HG03469 (cell line): ENCODE measurements around the gene ARL14EPL.

Experiments used
- ATAC-seq: cut with Tn5 transposase; IDR thresholded peaks from one replicate; pipeline ENCODE4 v1.9.1; 2021; ENCODE audit warnings: mild to moderate bottlenecking, moderate library complexity, moderate number of reproducible peaks; ENCODE audit not compliant: unreplicated experiment

Gene ARL14EPL

DNA sequence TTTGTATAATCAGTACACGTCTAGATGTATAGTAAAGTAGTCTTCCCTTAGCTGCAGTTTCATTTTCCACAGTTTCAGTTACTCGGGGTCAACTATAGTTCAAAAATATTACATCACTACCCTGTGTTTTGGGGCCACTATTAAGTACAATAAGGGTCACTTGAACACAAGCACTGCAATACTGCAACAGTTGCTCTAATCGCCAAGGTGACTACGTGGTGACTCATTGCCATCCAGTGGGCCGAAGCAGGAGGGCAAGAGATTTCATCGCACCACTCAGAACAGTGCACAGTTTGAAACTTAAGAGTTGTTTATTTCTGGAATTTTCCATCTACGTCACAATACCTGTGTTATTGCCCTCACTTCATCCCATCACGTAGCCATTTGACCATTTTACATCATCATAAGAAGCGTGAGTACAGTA, at the start of gene ARL14EPL:
TSS of gene ARL14EPL (plus strand) at position 379 of the 424 bp plus-strand sequence. CDS start 18,994 bp downstream, outside the sequence.
- peak; percentile 69 for ATAC-seq

DNA sequence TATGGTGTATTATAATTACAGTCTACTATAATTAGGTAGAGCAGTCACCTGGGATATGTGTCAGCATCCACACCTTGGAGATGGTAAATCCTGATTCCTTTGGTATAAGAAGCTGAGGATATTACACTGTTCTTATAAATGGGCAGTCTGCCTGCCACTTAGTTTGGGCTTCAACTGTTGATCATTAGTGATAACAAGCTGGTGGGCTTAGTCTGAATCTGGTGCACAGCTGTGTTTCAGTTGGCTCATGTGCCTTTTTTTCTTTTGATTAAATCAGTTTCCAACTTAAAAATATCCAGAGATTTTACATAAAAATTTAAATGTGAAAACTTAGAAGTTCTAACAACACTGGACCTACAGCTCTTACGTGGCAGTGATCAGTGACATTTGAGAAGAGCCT, 48.8 kb upstream of the ARL14EPL start:
- no peak for ATAC-seq

GRCh38 chr5:115985802-115986757, 46.2 kb upstream of the ARL14EPL start:
- no peak for ATAC-seq

DNA sequence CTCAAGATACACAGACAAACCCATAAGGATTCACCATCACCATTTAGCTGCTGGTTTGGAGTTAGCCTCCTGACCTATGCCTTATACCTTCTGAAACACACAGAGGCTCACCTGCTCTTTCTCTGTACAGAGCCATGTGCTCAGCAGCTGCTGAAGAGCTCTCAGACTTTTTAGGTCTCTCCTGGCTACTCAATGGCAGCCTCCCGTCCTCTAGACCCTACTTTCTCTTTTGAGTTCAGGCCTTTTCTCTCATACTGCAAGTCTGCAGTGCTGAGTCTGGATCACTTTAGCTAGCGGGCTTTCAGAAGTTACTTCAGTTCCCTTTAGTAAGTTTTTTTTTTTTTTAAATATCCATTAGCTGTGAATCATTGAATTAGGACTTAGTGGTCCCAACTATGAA, 44.3 kb upstream of the ARL14EPL start:
- no peak for ATAC-seq

- no peak for ATAC-seq
Observed at GRCh38 chr5:115992848-115993350, 39.4 kb upstream of the ARL14EPL start.

GRCh38 chr5:115995351-115995750, 36.9 kb upstream of the ARL14EPL start:
- ATAC-seq: no peak

DNA sequence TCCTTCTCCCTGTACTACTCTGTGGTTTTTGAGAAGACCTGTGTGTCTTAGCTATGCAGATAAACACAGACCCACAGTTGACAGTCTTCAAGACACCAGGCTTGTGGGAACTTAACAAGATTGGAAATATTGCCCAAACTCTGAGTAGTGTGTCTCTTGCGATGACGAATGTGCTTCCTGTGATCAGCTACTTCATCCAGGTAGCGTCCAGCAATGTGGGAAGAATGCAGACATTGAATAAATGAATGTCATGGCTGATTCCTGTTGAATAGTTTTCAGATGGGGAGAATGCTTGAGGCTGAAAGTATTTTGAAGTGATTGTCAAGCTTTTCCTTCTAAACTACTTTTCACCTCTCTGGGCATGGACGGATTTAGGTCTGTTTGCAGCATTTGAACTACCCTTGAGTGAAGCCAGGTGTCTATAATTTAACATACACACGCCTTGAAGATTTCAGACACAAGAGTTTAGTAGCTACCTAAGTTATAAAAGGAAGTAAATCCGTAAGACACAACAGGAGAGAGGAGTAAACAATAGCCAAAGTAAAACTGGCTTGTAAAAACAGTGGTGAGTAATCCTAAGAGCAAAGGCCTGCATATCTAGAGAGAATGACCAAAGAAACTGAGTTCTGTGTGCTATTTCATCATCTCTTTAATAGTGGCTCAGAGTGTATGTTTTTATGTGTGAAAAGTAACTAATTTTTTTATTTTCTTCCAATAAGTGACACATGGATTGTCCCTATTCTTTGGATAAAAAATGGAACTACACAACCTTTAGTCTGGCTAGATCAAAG, 30.0 kb upstream of the ARL14EPL start:
- ATAC-seq: no peak

DNA sequence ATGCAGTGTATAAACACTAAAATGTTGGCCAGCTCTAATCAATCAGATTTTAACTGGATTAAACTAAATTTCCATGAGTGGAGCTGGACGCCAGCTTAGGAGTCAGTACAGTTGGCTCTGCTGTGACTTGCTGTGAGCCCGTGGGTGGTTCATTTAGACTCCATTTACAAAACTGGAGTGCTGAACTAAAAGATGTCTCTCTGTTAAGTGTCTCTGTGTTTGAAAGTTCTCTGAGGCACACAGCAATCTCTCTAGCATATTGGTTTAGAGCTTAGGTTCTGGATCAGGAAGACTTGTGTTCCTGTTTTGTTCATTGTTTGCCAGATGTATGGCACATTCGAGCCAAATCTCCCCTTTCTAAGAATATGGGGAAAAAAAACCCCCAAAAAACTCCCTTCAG, 28.0 kb upstream of the ARL14EPL start:
- ATAC-seq: no peak

GRCh38 chr5:116009806-116010205, 22.5 kb upstream of the ARL14EPL start:
- no peak for ATAC-seq

DNA sequence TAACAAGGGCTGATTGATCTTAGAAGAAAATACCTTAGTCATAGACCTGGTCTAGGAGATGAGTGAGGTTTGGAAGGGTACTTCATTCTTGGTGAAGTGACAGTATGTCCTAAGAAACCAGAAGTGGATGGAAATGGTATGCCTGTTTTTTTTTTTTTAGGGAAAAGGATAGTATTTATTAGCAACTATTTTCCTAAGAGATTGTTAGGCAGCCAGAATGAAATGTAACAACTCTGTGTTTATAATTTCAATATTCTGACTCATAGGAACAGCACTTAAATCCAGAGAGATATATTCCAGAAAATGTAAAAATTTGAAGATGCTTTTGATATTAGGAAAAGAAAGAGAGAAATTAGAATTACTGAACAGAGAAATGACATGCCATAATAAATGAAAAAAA, 21.2 kb upstream of the ARL14EPL start:
- ATAC-seq: no peak

DNA sequence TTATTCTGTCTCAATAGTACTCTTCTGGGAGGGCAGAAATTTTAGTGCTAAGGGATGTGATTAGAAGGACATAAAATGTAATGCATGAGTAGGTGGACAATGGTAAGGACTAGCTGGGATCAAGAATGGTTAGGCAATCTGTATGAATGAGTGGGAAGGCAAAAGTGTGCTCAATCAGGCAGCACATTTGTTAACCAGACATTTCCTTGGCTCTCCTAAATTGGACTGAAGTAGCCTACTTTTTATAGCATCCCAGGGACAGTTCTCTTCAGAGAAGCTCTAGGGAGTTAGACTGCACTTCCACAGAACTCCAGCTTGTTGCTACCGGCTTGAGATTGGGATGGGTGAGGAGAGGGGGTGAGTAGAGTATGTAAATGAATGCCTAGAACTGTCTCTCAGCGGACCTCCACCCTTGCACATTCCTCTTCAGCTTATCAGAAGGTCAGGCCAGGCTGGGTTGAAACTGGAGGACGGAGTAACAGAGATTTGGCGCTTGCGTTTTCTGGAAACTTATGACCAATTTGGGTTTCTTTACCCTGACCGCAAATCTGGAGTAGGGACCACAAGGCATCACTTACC, 19.0 kb upstream of the ARL14EPL start:
- no peak for ATAC-seq

GRCh38 chr5:116013936-116014335, 18.3 kb upstream of the ARL14EPL start:
- ATAC-seq: no peak

GRCh38 chr5:116023619-116024018, 8.7 kb upstream of the ARL14EPL start:
- ATAC-seq: no peak

DNA sequence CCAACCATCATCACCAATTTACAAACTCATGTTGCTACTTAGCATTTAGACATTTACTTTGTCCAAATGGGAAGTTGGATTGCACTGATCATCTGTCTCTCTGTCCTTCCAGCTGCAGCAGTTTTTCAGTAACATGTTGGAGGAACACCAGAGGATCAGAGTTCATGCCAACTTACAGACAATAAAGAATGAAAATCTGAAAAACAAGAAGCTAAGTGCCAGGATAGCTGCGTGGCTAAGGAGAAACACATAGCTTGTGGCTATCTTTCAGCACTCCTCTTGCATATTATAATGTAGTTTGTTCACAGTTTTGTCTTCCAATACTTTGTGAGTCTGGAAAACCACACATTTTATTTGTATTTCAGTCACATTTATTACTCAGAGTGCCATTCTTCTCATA, 6.4 kb upstream of the ARL14EPL start:
- ATAC-seq: no peak

GRCh38 chr5:116032991-116033390, 719 bp downstream of the ARL14EPL start:
- ATAC-seq: no peak

GRCh38 chr5:116035123-116035522, 2.9 kb downstream of the ARL14EPL start:
- no peak for ATAC-seq

DNA sequence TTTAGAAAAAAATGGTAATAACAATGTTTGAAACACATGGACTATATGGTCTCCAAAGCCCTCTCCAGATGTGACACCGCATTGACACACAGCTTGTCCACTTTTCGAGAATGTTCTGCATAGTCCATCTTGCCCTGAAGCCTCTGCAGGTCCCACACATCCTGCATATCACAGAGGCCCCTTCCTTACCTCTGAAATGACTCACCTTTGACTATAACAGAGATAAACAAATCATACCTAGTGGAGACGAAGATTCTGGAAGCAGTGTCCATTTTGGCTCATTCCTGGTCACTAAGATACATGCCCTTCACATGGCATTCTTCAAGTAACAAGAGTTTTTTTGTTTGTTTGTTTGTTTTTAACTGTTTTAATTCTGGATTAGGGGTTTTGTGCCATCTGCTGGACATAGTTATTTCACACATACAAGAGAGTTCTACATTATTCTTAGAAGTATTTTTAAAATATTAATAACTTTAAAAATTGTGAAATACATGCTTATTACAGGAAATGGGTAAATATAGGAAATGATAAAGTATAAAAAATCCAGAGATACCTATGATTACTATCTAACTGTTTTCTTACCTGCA, 5.1 kb downstream of the ARL14EPL start:
- no peak for ATAC-seq

- peak; percentile 51 for ATAC-seq
Observed at GRCh38 chr5:116038817-116039216, 6.5 kb downstream of the ARL14EPL start.

DNA sequence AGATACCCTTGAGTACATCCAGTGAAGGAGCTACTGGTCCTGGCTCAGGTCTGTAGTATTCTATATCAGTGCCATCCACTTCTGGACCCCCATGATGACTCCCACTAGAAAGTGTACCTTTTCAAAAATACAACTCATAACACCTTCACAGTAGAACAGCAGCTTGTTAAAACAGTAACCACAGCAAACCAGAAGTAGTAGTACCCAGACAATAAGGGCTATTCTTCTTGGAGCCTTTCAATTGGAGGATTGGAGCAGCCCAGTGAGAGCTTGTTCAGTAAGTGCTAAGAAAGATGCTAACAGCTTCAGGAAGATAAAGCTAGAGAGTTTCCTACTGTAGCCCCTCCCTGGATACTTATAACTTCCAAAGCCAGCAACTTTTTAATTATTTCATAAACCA, 10.1 kb downstream of the ARL14EPL start:
- ATAC-seq: no peak

DNA sequence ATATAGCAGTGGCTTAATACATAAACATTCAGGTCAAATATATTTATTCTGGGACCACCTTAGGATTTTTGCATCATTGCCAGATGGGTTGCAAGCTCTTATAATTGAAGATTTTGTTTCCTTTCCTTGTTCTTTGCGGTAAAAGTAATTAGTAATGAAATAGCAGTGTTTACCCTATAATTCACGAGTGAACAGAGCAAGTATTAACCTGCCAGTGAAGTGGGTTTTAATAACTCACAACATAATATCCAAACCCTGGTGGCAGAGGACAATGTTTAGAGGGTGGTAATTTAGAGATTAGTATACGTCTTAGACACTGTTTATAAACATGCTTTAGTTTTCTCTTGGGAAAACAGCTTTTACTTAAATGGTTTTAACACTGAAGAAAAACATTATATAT, 11.8 kb downstream of the ARL14EPL start:
- ATAC-seq: no peak

GRCh38 chr5:116045821-116046220, 13.5 kb downstream of the ARL14EPL start:
- no peak for ATAC-seq
